Activated CD4-positive, alpha-beta T cell treated with anti-CD3 and anti-CD28 coated beads, Interleukin-2, amount 50 U/mL, for 48 hours (primary cell): ENCODE results near the gene CDH26.
"Not testable (repeated sequence)": the region's sequence is repeated elsewhere in the genome, so short reads cannot be mapped to it uniquely, and the experiment has no call there.

ENCODE experiments used
- DNase-seq, 2 experiments: peaks; one replicate each; pipeline ENCODE4 v3.0.0-alpha.2; 2020

Gene CDH26

GRCh38 chr20:59942245-59942644 lies 16.0 kb upstream of the CDH26 start:
- no peak for DNase-seq

GRCh38 chr20:59944726-59945125 lies 13.5 kb upstream of the CDH26 start:
- no peak for DNase-seq

GRCh38 chr20:59945175-59945574 lies 13.0 kb upstream of the CDH26 start:
- DNase-seq = no peak

GRCh38 chr20:59945731-59946130 lies 12.5 kb upstream of the CDH26 start:
- no peak for DNase-seq

- DNase-seq = no peak
Measured at GRCh38 chr20:59947376-59947775, 10.8 kb upstream of the CDH26 start.

GRCh38 chr20:59948212-59948611 lies 10.0 kb upstream of the CDH26 start:
- DNase-seq = no peak

GRCh38 chr20:59948828-59949720 lies 9.1 kb upstream of the CDH26 start:
- DNase-seq = no peak

GRCh38 chr20:59949911-59950310 lies 8.3 kb upstream of the CDH26 start:
- DNase-seq = no peak

- DNase-seq = no peak
Measured at GRCh38 chr20:59954718-59955117, 3.5 kb upstream of the CDH26 start.

- no peak for DNase-seq
Measured at GRCh38 chr20:59955131-59955796, 3.0 kb upstream of the CDH26 start.

- DNase-seq = not testable (repeated sequence)
Measured at GRCh38 chr20:59957568-59957967, 655 bp upstream of the CDH26 start.

GRCh38 chr20:59958626-59959025 lies 403 bp downstream of the CDH26 start:
- no peak for DNase-seq

GRCh38 chr20:59961423-59961822 lies 3.2 kb downstream of the CDH26 start:
- no peak for DNase-seq

- no peak for DNase-seq
Measured at GRCh38 chr20:59962155-59962554, 3.9 kb downstream of the CDH26 start.

- no peak for DNase-seq
Measured at GRCh38 chr20:59966428-59966827, 8.2 kb downstream of the CDH26 start.

GRCh38 chr20:59971428-59971827 lies 13.2 kb downstream of the CDH26 start:
- no peak for DNase-seq

- no peak for DNase-seq
Measured at GRCh38 chr20:59972037-59972801, 14.0 kb downstream of the CDH26 start.

- no peak for DNase-seq
Measured at GRCh38 chr20:59976156-59976782, 18.0 kb downstream of the CDH26 start.

GRCh38 chr20:59977086-59977485 lies 18.9 kb downstream of the CDH26 start:
- DNase-seq = no peak

GRCh38 chr20:59983076-59983475 lies 24.9 kb downstream of the CDH26 start:
- DNase-seq = no peak

- no peak for DNase-seq
Measured at GRCh38 chr20:59984541-59984940, 26.3 kb downstream of the CDH26 start.

- DNase-seq = no peak
Measured at GRCh38 chr20:59985164-59985563, 26.9 kb downstream of the CDH26 start.

GRCh38 chr20:59985864-59986263 lies 27.6 kb downstream of the CDH26 start:
- DNase-seq = no peak
